Loucy (cell line): ENCODE results near the gene AGAP1.

Source experiments
- H2AFZ ChIP-seq: fragments of 200-600 bp; sonication (generic); 2 replicates; pipeline ENCODE4 v1.6.0; 2016; ENCODE audit warnings: antibody characterized with exemption, mild to moderate bottlenecking, low read length, moderate library complexity
- H3F3A ChIP-seq: fragments of 200-600 bp; 2 replicates; pipeline ENCODE4 v1.6.0; 2016; ENCODE audit warnings: antibody characterized with exemption, low read depth, mild to moderate bottlenecking
- H3K27me3 ChIP-seq: fragments of 200-600 bp; sonication (generic); 2 replicates; pipeline ENCODE4 v1.6.1; 2014; ENCODE audit warnings: low read length, mild to moderate bottlenecking; ENCODE audit not compliant: insufficient read depth, poor library complexity, severe bottlenecking
- H3K36me3 ChIP-seq: fragments of 200-600 bp; sonication (generic); 2 replicates; pipeline ENCODE4 v1.6.1; 2016; ENCODE audit warnings: low read length; ENCODE audit not compliant: insufficient read depth
- H3K4me1 ChIP-seq: fragments of 200-600 bp; sonication (generic); 2 replicates; pipeline ENCODE4 v1.5.1; 2014; ENCODE audit warnings: low read length, mild to moderate bottlenecking; ENCODE audit not compliant: insufficient read depth, poor library complexity, severe bottlenecking
- H3K4me2 ChIP-seq: fragments of 200-600 bp; sonication (generic); 2 replicates; pipeline ENCODE4 v1.6.0; 2014; ENCODE audit warnings: antibody characterized with exemption, low read length, low read depth, mild to moderate bottlenecking; ENCODE audit not compliant: poor library complexity, severe bottlenecking
- H3K4me3 ChIP-seq: fragments of 200-600 bp; sonication (generic); 2 replicates; pipeline ENCODE4 v1.5.1; 2014; ENCODE audit warnings: low read length, mild to moderate bottlenecking, mixed read lengths; ENCODE audit not compliant: poor library complexity, severe bottlenecking
- H3K79me2 ChIP-seq: fragments of 200-600 bp; sonication (generic); 2 replicates; pipeline ENCODE4 v1.6.1; 2014; ENCODE audit warnings: low read length; ENCODE audit not compliant: insufficient read depth
- H3K9ac ChIP-seq: fragments of 200-600 bp; sonication (generic); 2 replicates; pipeline ENCODE4 v1.6.0; 2014; ENCODE audit warnings: mild to moderate bottlenecking, low read depth, low read length, moderate library complexity; ENCODE audit not compliant: poor library complexity, severe bottlenecking
- H3K9me2 ChIP-seq: fragments of 200-600 bp; sonication (generic); replicated peaks from 2 replicates; pipeline ENCODE4 v1.6.1; 2016; ENCODE audit warnings: low read depth, low read length, mixed read lengths
- H3K9me3 ChIP-seq: fragments of 200-600 bp; sonication (generic); 2 replicates; pipeline ENCODE4 v1.6.1; 2014; ENCODE audit warnings: mild to moderate bottlenecking, antibody characterized with exemption, low read length, low read depth; ENCODE audit not compliant: insufficient read depth
- H4K20me1 ChIP-seq: fragments of 200-600 bp; sonication (generic); 2 replicates; pipeline ENCODE4 v1.6.0; 2014; ENCODE audit warnings: antibody characterized with exemption, low read length, mild to moderate bottlenecking; ENCODE audit not compliant: insufficient read depth, poor library complexity, severe bottlenecking
- EZH2phosphoT487 ChIP-seq: fragments of 200-600 bp; IDR thresholded peaks from 2 replicates; pipeline ENCODE4 v1.6.1; 2018; ENCODE audit warnings: antibody characterized with exemption, mild to moderate bottlenecking, moderate library complexity, borderline replicate concordance
- TF ChIP-seq, protein P1 (sequence below): fragments of 200-600 bp; sonication (generic); conservative IDR thresholded peaks from 2 replicates; pipeline ENCODE4 v1.5.1; 2014; ENCODE audit warnings: mild to moderate bottlenecking, antibody characterized with exemption, low read length

The AGAP1 gene

GRCh38 chr2:235566415-235566814 is 72.6 kb downstream of the AGAP1 start:
- Histone ChIP-seq H3K9ac (no peak overlapping the region), H4K20me1 (no peaks in the 10 kb centered on the region), H3K4me2 (no peak overlapping the region), H3K9me2 (no peaks in the 10 kb centered on the region), H3K36me3 (no peaks in the 10 kb centered on the region), H2AFZ (no peak overlapping the region), H3K9me3 (no peaks in the 10 kb centered on the region), H3K4me3 (no peak overlapping the region), H3F3A (no peaks in the 10 kb centered on the region), H3K79me2 (no peaks in the 10 kb centered on the region), H3K27me3 (no peaks in the 10 kb centered on the region), H3K4me1 (peaks cover 17% of the 10 kb centered on the region)
- TF ChIP-seq, protein P1, sequence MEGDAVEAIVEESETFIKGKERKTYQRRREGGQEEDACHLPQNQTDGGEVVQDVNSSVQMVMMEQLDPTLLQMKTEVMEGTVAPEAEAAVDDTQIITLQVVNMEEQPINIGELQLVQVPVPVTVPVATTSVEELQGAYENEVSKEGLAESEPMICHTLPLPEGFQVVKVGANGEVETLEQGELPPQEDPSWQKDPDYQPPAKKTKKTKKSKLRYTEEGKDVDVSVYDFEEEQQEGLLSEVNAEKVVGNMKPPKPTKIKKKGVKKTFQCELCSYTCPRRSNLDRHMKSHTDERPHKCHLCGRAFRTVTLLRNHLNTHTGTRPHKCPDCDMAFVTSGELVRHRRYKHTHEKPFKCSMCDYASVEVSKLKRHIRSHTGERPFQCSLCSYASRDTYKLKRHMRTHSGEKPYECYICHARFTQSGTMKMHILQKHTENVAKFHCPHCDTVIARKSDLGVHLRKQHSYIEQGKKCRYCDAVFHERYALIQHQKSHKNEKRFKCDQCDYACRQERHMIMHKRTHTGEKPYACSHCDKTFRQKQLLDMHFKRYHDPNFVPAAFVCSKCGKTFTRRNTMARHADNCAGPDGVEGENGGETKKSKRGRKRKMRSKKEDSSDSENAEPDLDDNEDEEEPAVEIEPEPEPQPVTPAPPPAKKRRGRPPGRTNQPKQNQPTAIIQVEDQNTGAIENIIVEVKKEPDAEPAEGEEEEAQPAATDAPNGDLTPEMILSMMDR, result no peak
- TF ChIP-seq EZH2phosphoT487, result no peak

DNA sequence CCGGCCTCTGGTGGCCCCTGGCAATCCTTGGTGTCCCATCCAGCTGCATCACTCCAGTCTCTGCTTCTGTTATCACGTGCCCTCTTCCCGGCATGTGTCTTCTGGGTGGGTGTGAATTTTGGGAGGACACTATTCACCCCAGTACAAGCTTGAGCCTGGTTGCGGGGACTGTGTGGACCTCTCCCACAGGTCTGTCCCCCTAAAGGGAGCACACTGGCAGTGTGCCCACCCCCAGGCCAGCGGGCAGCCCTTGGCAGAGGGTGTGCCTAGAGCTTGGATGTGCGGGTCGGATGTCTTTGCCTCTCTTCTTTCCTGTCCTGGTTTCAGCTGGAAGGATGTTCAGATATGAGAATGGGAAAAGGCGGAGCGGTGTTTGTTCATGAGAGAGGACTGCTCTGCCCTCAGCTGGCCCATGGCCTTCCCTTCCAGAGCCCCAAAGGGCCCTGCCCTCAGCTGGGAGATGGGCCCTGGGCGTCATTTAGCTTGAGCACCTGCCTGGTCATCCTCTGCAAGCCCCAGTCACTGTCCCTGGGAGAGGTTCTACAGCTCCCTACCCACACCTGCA is 73.2 kb downstream of the AGAP1 start:
- Histone ChIP-seq H3K79me2 (no peaks in the 10 kb centered on the region), H3K4me2 (no peak overlapping the region), H3K4me3 (no peak overlapping the region), H4K20me1 (no peaks in the 10 kb centered on the region), H3K4me1 (peaks cover 17% of the 10 kb centered on the region), H2AFZ (no peak overlapping the region), H3K9me3 (no peaks in the 10 kb centered on the region), H3K36me3 (no peaks in the 10 kb centered on the region), H3K9ac (no peak overlapping the region), H3F3A (no peaks in the 10 kb centered on the region), H3K27me3 (no peaks in the 10 kb centered on the region), H3K9me2 (no peaks in the 10 kb centered on the region)
- TF ChIP-seq, protein P1, result no peak
- no peak for TF ChIP-seq EZH2phosphoT487

DNA sequence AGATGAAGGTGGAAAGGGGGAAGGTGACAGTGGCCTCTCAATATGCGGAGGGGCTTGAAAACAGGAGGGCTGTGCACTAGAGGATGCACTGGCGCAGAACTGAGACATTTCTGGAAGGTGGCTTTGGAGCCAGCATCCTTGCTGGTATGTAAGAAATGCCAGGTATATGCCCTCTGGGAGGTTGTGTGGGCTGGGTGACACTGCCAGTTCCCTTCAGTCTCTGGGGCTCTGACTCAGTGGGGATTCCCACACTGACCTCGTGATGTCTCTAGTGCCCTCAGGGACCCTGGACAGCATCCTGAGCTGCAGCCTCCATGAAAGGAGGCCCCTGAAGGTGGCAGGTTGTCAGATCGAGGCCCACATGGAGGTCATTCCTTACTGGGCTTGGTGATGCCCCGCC is 74.0 kb downstream of the AGAP1 start:
- Histone ChIP-seq H4K20me1 (no peaks in the 10 kb centered on the region), H3K9ac (no peak overlapping the region), H3K9me3 (no peaks in the 10 kb centered on the region), H3K4me3 (no peak overlapping the region), H3K36me3 (no peaks in the 10 kb centered on the region), H3K79me2 (no peaks in the 10 kb centered on the region), H3F3A (no peaks in the 10 kb centered on the region), H3K4me2 (no peak overlapping the region), H2AFZ (no peak overlapping the region), H3K27me3 (no peaks in the 10 kb centered on the region), H3K4me1 (peaks cover 17% of the 10 kb centered on the region), H3K9me2 (no peaks in the 10 kb centered on the region)
- TF ChIP-seq, protein P1, result no peak
- TF ChIP-seq EZH2phosphoT487, result no peak
